Prostate gland (tissue), 2 donors: Measurements from ENCODE around the gene LIPT1. TPM values are rescaled to one million over a fixed set of nuclear protein-coding genes. Genes with fewer than 3 reads are reported as not detected.
A peak's percentile ranks its signal among the peaks of the same experiment; 100 is the strongest.
"Not testable (repeated sequence)": the region's sequence is repeated elsewhere in the genome, so short reads cannot be mapped to it uniquely, and the experiment has no call there.

ENCODE experiments used
- DNase-seq: peaks from one replicate; pipeline ENCODE4 v3.0.0-alpha.2; 2019; ENCODE audit warnings: low spot score
- H3K27ac ChIP-seq, 2 donors: fragments of 200-600 bp; sonication (generic); 2 replicates each; pipeline ENCODE4 v1.5.1; 2017 to 2019
- H3K27me3 ChIP-seq: fragments of 200-600 bp; sonication (generic); replicated peaks from 2 replicates; pipeline ENCODE4 v1.5.1; 2019; ENCODE audit not compliant: insufficient read depth
- H3K36me3 ChIP-seq, 2 donors: fragments of 200-600 bp; sonication (generic); 1 replicate in 1 of 2; 2 replicates in 1 of 2; pipeline versions ENCODE4 v1.5.1 to v1.8.1; 2017 to 2019
- H3K4me1 ChIP-seq: fragments of 200-600 bp; sonication (generic); replicated peaks from 2 replicates; pipeline ENCODE4 v1.5.1; 2019
- H3K4me3 ChIP-seq, 2 donors: fragments of 200-600 bp; sonication (generic); 2 replicates each; pipeline ENCODE4 v1.5.1; 2017 to 2019
- H3K9me3 ChIP-seq: fragments of 200-600 bp; sonication (generic); 2 replicates; pipeline ENCODE4 v1.5.1; 2017
- POLR2A ChIP-seq: fragments of 450-650 bp; IDR thresholded peaks from one replicate; pipeline ENCODE4 v1.6.1; 2016; ENCODE audit warnings: antibody characterized with exemption, mild to moderate bottlenecking
- POLR2AphosphoS5 ChIP-seq: sonication (generic); formaldehyde crosslinking; IDR thresholded peaks from one replicate; pipeline ENCODE4 v1.6.1; 2017; ENCODE audit warnings: antibody characterized with exemption
- WGBS: methylation state at CpG from one replicate; pipeline ENCODE4 v1.1.5; 2018; 5-methylcytosine and 5-hydroxymethylcytosine counted together
- intact Hi-C: fragments of 100-400 bp; cut with DNase I; formaldehyde crosslinking; loops from one replicate; pipeline ENCODE4 v1.14.2; 2022
- total RNA-seq, 2 donors: library from RNA; depleted of rRNA; stranded (reverse); fragments of >200 nt; gene quantifications; one replicate each; pipeline ENCODE4 v1.1.0, GENCODE V29; 2016
- TF ChIP-seq, protein P1 (sequence below), 4 experiments: fragments of 200-600 bp in 2 of 4; fragments of 450-650 bp in 2 of 4; sonication (generic) in 2 of 4; IDR thresholded peaks; 1 replicate in 3 of 4; 2 replicates in 1 of 4; pipeline ENCODE4 v1.5.1; 2016 to 2019; ENCODE audit warnings: antibody characterized with exemption in 4 of 4, mild to moderate bottlenecking in 2 of 4, moderate library complexity in 2 of 4

The LIPT1 gene
- total RNA-seq, 2 donors from 2014 or later, result 7.3 to 13.1 TPM

- Histone ChIP-seq H3K9me3 (no peaks in the 10 kb centered on the region), H3K4me1 (no peaks in the 10 kb centered on the region), H3K27ac (no peak overlapping the region), H3K4me3 (no peak overlapping the region), H3K36me3 (no peaks in the 10 kb centered on the region), H3K27me3 (no peaks in the 10 kb centered on the region)
- intact Hi-C loops, result no loop called here
- DNase-seq, result no peak
- TF ChIP-seq, protein P1, sequence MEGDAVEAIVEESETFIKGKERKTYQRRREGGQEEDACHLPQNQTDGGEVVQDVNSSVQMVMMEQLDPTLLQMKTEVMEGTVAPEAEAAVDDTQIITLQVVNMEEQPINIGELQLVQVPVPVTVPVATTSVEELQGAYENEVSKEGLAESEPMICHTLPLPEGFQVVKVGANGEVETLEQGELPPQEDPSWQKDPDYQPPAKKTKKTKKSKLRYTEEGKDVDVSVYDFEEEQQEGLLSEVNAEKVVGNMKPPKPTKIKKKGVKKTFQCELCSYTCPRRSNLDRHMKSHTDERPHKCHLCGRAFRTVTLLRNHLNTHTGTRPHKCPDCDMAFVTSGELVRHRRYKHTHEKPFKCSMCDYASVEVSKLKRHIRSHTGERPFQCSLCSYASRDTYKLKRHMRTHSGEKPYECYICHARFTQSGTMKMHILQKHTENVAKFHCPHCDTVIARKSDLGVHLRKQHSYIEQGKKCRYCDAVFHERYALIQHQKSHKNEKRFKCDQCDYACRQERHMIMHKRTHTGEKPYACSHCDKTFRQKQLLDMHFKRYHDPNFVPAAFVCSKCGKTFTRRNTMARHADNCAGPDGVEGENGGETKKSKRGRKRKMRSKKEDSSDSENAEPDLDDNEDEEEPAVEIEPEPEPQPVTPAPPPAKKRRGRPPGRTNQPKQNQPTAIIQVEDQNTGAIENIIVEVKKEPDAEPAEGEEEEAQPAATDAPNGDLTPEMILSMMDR (IDR thresholded peaks at IDR 0.05), result no peak
- no peak for TF ChIP-seq POLR2AphosphoS5
- no peak for TF ChIP-seq POLR2A
- 66% methylated on average over 4 of the region's 4 CpGs for WGBS
Measured at GRCh38 chr2:99112617-99113016, 42.1 kb upstream of the LIPT1 start.

- H3K27me3 ChIP-seq, result no peaks in the 10 kb centered on the region
- H3K27ac ChIP-seq, result no peak overlapping the region
- H3K36me3 ChIP-seq, result no peaks in the 10 kb centered on the region
- intact Hi-C loops, result no loop called here
- no peaks in the 10 kb centered on the region for H3K4me1 ChIP-seq
- no peak overlapping the region for H3K4me3 ChIP-seq
- H3K9me3 ChIP-seq, result no peaks in the 10 kb centered on the region
- no peak for TF ChIP-seq POLR2A
- TF ChIP-seq, protein P1 (IDR thresholded peaks at IDR 0.05), result no peak
- no peak for TF ChIP-seq POLR2AphosphoS5
- DNase-seq, result no peak
- 83% methylated on average over 2 of the region's 2 CpGs for WGBS
Measured at GRCh38 chr2:99127981-99128380, 26.8 kb upstream of the LIPT1 start.

DNA sequence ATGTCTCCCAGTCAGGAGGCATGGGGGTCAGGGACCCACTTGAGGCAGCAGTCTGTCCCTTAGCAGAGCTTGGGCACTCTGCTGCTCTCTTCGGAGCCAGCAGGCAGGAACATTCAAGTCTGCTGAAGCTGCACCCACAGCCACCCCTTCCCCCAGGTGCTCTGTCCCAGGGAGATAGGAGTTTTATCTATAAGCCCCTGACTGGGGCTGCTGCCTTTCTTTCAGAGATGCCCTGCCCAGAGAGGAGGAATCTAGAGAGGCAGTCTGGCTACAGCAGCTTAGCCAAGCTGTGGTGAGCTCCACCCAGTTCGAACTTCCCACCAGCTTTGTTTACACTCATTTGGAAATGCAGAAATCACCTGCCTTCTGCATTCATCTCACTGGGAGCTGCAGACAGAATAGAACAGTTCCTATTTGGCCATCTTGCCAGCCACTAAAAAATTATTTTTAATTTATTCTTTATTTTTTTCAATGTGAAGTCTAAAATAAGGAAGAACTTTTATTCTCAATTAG, 19.7 kb upstream of the LIPT1 start:
- H3K36me3 ChIP-seq, H3K9me3 ChIP-seq, H3K27me3 ChIP-seq, H3K4me1 ChIP-seq, H3K27ac ChIP-seq, DNase-seq, intact Hi-C loops, H3K4me3 ChIP-seq: not testable (repeated sequence)
- WGBS, result 100% methylated on average over 2 of the region's 2 CpGs

DNA sequence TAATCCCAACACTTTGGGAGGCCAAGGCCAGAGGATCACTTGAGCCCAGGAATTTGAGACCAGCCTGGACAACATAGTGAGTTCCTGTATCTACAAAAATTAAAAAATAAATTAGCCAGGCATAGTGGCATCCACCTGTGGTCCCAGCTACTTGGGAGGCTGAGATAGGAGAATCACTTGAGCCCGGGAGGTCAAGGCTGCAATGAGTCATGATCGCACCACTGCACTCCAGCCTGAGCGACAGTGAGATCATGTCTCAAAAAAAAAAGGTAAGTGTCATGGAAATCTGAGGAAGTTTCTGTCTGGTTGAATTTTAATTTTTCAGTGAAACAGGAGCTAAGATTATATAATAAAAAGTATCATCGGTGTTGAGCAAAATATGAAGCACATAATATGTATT, 15.8 kb upstream of the LIPT1 start:
- intact Hi-C loops, result no loop called here
- H3K4me1 ChIP-seq, result no peaks in the 10 kb centered on the region
- no peak overlapping the region for H3K27ac ChIP-seq
- H3K36me3 ChIP-seq, result no peaks in the 10 kb centered on the region
- no peaks in the 10 kb centered on the region for H3K27me3 ChIP-seq
- H3K4me3 ChIP-seq, result no peak overlapping the region
- no peaks in the 10 kb centered on the region for H3K9me3 ChIP-seq
- 95% methylated on average over 4 of the region's 4 CpGs for WGBS
- no peak for DNase-seq
- TF ChIP-seq, protein P1 (IDR thresholded peaks at IDR 0.05), result no peak
- TF ChIP-seq POLR2AphosphoS5, result no peak
- TF ChIP-seq POLR2A, result no peak

DNA sequence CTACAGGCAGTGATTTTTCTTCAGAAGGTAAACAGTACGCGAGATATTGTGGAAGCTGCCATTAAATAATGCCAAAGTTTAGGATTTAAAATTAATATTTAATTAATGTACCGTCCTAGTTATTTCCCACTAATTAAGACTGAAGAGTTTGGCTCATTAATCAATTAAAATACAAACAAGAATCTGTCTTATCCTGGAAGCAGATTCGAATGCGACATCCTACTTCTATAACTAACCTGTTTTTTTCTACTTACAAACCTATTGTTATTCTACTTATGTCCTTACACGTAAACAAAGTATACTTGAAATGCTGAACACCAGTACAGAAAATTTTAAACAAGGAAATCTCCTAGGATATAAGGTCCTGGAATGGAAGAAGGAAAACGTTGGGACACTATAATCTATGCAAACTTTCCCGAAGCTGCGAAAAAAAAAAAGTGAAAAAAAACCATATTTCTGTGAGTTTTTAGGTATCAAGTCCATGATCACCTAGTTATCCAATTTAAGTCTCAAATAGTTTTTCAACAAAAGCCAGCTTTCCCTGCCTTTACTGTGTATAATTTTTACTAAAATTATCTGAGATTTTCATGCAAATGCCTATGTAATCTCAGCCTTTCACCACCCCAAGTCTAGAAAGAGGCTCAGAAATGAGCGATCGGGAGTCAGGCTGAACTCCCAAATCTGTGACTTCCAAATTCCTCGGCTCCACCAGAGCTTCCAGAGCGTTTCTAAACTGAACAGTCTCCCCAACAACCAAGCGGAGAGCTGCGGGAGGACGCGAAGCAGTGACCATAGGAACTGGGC, 14.5 kb upstream of the LIPT1 start:
- H3K27ac ChIP-seq, result peak overlapping the region; percentile 93 to 97
- 16% methylated on average over 17 of the region's 17 CpGs for WGBS
- intact Hi-C loops, result no loop called here
- H3K9me3 ChIP-seq, result no peaks in the 10 kb centered on the region
- H3K4me3 ChIP-seq, result peak overlapping the region; percentile 85 to 96
- no peaks in the 10 kb centered on the region for H3K4me1 ChIP-seq
- no peaks in the 10 kb centered on the region for H3K36me3 ChIP-seq
- TF ChIP-seq, protein P1 (IDR thresholded peaks at IDR 0.05), result no peak
- TF ChIP-seq POLR2AphosphoS5 (no peak), POLR2A (no peak)
- no peaks in the 10 kb centered on the region for H3K27me3 ChIP-seq
- no peak for DNase-seq
